ENCODE results near the gene TEAD3.

DNA sequence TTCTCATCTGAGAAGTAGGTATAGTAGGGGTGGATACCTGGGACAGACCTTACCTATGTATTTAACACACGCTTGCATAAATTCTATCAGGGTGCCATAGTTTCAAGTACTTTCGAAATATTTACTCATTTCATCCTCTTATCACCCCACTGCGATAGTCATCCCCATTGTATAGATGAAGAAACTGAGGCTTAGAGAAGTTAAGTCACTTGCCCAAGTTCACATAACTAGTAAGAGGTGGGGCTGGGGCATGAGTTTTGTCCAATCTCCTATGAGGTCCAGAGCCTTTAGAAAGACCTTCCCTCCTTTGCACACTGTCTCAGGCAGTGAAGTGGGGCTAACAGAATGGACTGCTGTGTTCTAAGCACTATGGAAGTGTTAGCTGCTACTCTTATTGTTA lies 9.7 kb upstream of the TEAD3 start:
- TF ChIP-seq EZH2 (IDR thresholded peaks at IDR 0.05; ENCODE audit: low read depth, unreplicated experiment) (no peak), EZH2phosphoT487 (IDR thresholded peaks at IDR 0.05; ENCODE audit: unreplicated experiment) (no peak), NANOG (IDR thresholded peaks at IDR 0.05; ENCODE audit: borderline replicate concordance) (no peak), POLR2AphosphoS5 (IDR thresholded peaks at IDR 0.05; ENCODE audit: low read depth) (no peak), JUNB (IDR thresholded peaks at IDR 0.05; ENCODE audit: unreplicated experiment) (no peak)
- TF ChIP-seq, protein P1, sequence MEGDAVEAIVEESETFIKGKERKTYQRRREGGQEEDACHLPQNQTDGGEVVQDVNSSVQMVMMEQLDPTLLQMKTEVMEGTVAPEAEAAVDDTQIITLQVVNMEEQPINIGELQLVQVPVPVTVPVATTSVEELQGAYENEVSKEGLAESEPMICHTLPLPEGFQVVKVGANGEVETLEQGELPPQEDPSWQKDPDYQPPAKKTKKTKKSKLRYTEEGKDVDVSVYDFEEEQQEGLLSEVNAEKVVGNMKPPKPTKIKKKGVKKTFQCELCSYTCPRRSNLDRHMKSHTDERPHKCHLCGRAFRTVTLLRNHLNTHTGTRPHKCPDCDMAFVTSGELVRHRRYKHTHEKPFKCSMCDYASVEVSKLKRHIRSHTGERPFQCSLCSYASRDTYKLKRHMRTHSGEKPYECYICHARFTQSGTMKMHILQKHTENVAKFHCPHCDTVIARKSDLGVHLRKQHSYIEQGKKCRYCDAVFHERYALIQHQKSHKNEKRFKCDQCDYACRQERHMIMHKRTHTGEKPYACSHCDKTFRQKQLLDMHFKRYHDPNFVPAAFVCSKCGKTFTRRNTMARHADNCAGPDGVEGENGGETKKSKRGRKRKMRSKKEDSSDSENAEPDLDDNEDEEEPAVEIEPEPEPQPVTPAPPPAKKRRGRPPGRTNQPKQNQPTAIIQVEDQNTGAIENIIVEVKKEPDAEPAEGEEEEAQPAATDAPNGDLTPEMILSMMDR (conservative IDR thresholded peaks at IDR 0.05; ENCODE audit: low read depth in 2 of 2) = no peak
- TF ChIP-seq, protein P2, sequence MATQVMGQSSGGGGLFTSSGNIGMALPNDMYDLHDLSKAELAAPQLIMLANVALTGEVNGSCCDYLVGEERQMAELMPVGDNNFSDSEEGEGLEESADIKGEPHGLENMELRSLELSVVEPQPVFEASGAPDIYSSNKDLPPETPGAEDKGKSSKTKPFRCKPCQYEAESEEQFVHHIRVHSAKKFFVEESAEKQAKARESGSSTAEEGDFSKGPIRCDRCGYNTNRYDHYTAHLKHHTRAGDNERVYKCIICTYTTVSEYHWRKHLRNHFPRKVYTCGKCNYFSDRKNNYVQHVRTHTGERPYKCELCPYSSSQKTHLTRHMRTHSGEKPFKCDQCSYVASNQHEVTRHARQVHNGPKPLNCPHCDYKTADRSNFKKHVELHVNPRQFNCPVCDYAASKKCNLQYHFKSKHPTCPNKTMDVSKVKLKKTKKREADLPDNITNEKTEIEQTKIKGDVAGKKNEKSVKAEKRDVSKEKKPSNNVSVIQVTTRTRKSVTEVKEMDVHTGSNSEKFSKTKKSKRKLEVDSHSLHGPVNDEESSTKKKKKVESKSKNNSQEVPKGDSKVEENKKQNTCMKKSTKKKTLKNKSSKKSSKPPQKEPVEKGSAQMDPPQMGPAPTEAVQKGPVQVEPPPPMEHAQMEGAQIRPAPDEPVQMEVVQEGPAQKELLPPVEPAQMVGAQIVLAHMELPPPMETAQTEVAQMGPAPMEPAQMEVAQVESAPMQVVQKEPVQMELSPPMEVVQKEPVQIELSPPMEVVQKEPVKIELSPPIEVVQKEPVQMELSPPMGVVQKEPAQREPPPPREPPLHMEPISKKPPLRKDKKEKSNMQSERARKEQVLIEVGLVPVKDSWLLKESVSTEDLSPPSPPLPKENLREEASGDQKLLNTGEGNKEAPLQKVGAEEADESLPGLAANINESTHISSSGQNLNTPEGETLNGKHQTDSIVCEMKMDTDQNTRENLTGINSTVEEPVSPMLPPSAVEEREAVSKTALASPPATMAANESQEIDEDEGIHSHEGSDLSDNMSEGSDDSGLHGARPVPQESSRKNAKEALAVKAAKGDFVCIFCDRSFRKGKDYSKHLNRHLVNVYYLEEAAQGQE (IDR thresholded peaks at IDR 0.05; ENCODE audit: unreplicated experiment) = no peak

All from GM23338 (cell line).